ENCODE measurements around the gene POLR1A. TPM values are rescaled to one million over a fixed set of nuclear protein-coding genes. Genes with fewer than 3 reads are reported as not detected.

POLR1A gene
- total and polyA plus RNA-seq, 2 of the 13 experiments (the other 11 are each of a cell fraction or from before 2014, with no cell fraction given) = 7.2 to 39.9 TPM

DNA sequence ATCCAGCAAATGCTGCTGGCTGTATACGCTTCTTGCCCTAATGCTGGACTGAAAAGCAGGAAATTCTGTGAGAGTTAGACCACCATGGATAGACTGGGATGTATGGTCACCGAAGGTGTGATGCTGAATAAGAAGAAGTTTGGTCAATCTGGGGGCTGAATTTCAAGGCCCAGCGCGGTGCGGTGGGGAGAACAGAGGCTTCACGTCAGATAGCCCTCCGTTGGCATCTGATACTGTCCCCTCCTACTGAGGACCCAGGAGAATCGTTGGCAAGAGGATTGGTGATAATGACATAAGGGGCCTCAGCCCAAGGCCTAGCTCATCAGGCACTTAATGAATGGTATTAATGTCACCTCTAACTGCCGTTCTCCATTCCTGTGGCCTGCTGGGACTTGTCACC lies 119.6 kb downstream of the POLR1A start:
- Histone ChIP-seq H2AFZ (ENCODE audit: low read length) (no peak overlapping the region), H3K4me2 (ENCODE audit: low read depth, low read length) (no peak overlapping the region), H4K20me1 (ENCODE audit: insufficient read depth, low read length) (no peaks in the 10 kb centered on the region), H3K4me1 (ENCODE audit: insufficient read depth, low read length) (no peaks in the 10 kb centered on the region), H3K27ac (ENCODE audit: extremely low read length, insufficient read depth, low read length) (no peak overlapping the region), H3K79me2 (ENCODE audit: insufficient read depth, low read length) (no peaks in the 10 kb centered on the region), H3K9ac (ENCODE audit: insufficient read depth, low read depth, low read length) (no peak overlapping the region), H3K36me3 (replicated peaks in 1 of 2; ENCODE audit: control insufficient read depth in 1 of 2, insufficient read depth in 2 of 2, low read length in 2 of 2) (no peaks in the 10 kb centered on the region), H3K9me3 (ENCODE audit: low read length) (no peaks in the 10 kb centered on the region), H3K4me3 (replicated peaks in 1 of 3; ENCODE audit: insufficient read depth in 1 of 3, low read depth in 2 of 3, low read length in 3 of 3) (no peak overlapping the region), H3K27me3 (ENCODE audit: control insufficient read depth in 1 of 2, insufficient read depth in 2 of 2, low read length in 2 of 2) (peaks cover 0 to 34% of the 10 kb centered on the region in 2 experiments; a peak in 3 of 5 replicates)
- in situ Hi-C loops (cut with HindIII; ENCODE audit: extremely low pct_ligation_motif_present, low pct_unique_long_range_greater_than_20kb) (no loop called here), intact Hi-C loops (cut with micrococcal nuclease; ENCODE audit: unreplicated experiment) (no loop called here)
- POLR2A ChIA-PET = no interaction called here
- ATAC-seq (no peak), DNase-seq (ENCODE audit: low spot score) (no peak), FAIRE-seq (no peak)
- no peak for TF ChIP-seq CREB1 (IDR thresholded peaks at IDR 0.05)
- no peak for TF ChIP-seq CREB1 (CRISPR knock-in tag; IDR thresholded peaks at IDR 0.05)
- 61% methylated on average over 9 of the region's 9 CpGs for WGBS (ENCODE audit: low lambda C conversion rate)
- CTCF ChIA-PET (ENCODE audit: low intra/inter-chr PET ratio, low total read pairs) = no interaction called here
- BruUV-seq (replicated peaks) = no TSS peak

DNA sequence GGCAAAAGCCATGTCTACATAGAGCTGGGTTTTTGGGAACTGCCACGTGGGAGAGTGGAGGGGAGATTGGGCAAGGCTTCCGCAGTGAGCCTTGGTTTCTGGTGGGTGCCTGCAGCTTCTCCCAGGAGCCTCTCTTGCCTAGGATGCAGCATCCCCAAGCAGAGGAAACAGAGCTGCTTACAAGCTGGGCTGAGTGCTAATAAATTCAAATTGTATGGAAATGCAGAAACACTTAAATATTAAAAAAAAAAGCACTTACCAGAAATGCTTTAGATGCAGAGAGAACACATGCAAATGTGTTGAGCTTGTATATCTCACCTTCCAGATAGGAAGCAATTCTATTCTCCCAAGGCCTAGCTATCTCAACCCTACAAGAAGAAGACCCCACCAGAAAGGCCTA lies 120.9 kb downstream of the POLR1A start:
- ChIA-PET POLR2A (no interaction called here), CTCF (ENCODE audit: low intra/inter-chr PET ratio, low total read pairs) (no interaction called here)
- no peak overlapping the region for H3K27ac ChIP-seq (ENCODE audit: extremely low read length, insufficient read depth, low read length)
- DNase-seq (ENCODE audit: low spot score) = no peak
- H3K36me3 ChIP-seq (replicated peaks in 1 of 2; ENCODE audit: control insufficient read depth in 1 of 2, insufficient read depth in 2 of 2, low read length in 2 of 2) = no peaks in the 10 kb centered on the region
- FAIRE-seq = no peak
- intact Hi-C loops (cut with micrococcal nuclease; ENCODE audit: unreplicated experiment) (no loop called here), in situ Hi-C loops (cut with HindIII; ENCODE audit: extremely low pct_ligation_motif_present, low pct_unique_long_range_greater_than_20kb) (no loop called here)
- no peak overlapping the region for H3K9ac ChIP-seq (ENCODE audit: insufficient read depth, low read depth, low read length)
- BruUV-seq (replicated peaks) = no TSS peak
- H4K20me1 ChIP-seq (ENCODE audit: insufficient read depth, low read length) = no peaks in the 10 kb centered on the region
- WGBS (ENCODE audit: low lambda C conversion rate) = 20% methylated on average over 2 of the region's 2 CpGs
- H3K4me1 ChIP-seq (ENCODE audit: insufficient read depth, low read length) = no peaks in the 10 kb centered on the region
- H3K79me2 ChIP-seq (ENCODE audit: insufficient read depth, low read length) = no peaks in the 10 kb centered on the region
- no peak overlapping the region for H2AFZ ChIP-seq (ENCODE audit: low read length)
- no peaks in the 10 kb centered on the region for H3K9me3 ChIP-seq (ENCODE audit: low read length)
- H3K4me3 ChIP-seq (replicated peaks in 1 of 3; ENCODE audit: insufficient read depth in 1 of 3, low read depth in 2 of 3, low read length in 3 of 3) = no peak overlapping the region
- peaks cover 0 to 37% of the 10 kb centered on the region in 2 experiments; a peak in 3 of 5 replicates for H3K27me3 ChIP-seq (ENCODE audit: control insufficient read depth in 1 of 2, insufficient read depth in 2 of 2, low read length in 2 of 2)
- no peak for ATAC-seq
- H3K4me2 ChIP-seq (ENCODE audit: low read depth, low read length) = no peak overlapping the region
- TF ChIP-seq, protein P1, sequence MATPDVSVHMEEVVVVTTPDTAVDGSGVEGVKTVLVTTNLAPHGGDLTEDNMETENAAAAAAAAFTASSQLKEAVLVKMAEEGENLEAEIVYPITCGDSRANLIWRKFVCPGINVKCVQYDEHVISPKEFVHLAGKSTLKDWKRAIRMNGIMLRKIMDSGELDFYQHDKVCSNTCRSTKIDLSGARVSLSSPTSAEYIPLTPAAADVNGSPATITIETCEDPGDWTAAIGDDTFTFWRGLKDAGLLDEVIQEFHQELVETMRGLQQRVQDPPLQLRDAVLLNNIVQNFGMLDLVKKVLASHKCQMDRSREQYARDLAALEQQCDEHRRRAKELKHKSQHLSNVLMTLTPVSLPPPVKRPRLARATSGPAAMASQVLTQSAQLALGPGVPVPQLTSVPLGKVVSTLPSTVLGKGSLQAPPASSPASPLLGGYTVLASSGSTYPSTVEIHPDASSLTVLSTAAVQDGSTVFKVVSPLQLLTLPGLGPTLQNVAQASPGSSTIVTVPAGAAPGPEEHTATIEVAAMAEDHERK (CRISPR knock-in tag; IDR thresholded peaks at IDR 0.05; ENCODE audit: low read depth) = no peak
- TF ChIP-seq GATAD1 (CRISPR knock-in tag; IDR thresholded peaks at IDR 0.05) = no peak
- no peak for TF ChIP-seq SMAD3 (CRISPR knock-in tag; IDR thresholded peaks at IDR 0.05)
- TF ChIP-seq, protein P2, sequence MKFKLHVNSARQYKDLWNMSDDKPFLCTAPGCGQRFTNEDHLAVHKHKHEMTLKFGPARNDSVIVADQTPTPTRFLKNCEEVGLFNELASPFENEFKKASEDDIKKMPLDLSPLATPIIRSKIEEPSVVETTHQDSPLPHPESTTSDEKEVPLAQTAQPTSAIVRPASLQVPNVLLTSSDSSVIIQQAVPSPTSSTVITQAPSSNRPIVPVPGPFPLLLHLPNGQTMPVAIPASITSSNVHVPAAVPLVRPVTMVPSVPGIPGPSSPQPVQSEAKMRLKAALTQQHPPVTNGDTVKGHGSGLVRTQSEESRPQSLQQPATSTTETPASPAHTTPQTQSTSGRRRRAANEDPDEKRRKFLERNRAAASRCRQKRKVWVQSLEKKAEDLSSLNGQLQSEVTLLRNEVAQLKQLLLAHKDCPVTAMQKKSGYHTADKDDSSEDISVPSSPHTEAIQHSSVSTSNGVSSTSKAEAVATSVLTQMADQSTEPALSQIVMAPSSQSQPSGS (CRISPR knock-in tag; IDR thresholded peaks at IDR 0.05) = no peak
- TF ChIP-seq ZNF441 (CRISPR knock-in tag; IDR thresholded peaks at IDR 0.05; ENCODE audit: borderline replicate concordance) = no peak
- TF ChIP-seq, protein P3, sequence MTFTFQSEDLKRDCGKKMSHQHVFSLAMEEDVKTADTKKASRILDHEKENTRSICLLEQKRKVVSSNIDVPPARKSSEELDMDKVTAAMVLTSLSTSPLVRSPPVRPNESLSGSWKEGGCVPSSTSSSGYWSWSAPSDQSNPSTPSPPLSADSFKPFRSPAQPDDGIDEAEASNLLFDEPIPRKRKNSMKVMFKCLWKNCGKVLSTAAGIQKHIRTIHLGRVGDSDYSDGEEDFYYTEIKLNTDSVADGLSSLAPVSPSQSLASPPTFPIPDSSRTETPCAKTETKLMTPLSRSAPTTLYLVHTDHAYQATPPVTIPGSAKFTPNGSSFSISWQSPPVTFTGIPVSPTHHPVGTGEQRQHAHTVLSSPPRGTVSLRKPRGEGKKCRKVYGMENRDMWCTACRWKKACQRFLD (CRISPR knock-in tag; IDR thresholded peaks at IDR 0.05; ENCODE audit: borderline replicate concordance) = no peak
- TF ChIP-seq, protein P4, sequence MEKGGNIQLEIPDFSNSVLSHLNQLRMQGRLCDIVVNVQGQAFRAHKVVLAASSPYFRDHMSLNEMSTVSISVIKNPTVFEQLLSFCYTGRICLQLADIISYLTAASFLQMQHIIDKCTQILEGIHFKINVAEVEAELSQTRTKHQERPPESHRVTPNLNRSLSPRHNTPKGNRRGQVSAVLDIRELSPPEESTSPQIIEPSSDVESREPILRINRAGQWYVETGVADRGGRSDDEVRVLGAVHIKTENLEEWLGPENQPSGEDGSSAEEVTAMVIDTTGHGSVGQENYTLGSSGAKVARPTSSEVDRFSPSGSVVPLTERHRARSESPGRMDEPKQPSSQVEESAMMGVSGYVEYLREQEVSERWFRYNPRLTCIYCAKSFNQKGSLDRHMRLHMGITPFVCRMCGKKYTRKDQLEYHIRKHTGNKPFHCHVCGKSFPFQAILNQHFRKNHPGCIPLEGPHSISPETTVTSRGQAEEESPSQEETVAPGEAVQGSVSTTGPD (CRISPR knock-in tag; IDR thresholded peaks at IDR 0.05) = no peak
- TF ChIP-seq MTA1 (CRISPR knock-in tag; IDR thresholded peaks at IDR 0.05; ENCODE audit: borderline replicate concordance) = no peak
- TF ChIP-seq ZNF20 (CRISPR knock-in tag; IDR thresholded peaks at IDR 0.05) = no peak
- TF ChIP-seq, protein P5, sequence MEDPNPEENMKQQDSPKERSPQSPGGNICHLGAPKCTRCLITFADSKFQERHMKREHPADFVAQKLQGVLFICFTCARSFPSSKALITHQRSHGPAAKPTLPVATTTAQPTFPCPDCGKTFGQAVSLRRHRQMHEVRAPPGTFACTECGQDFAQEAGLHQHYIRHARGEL (CRISPR knock-in tag; IDR thresholded peaks at IDR 0.05) = no peak
- TF ChIP-seq KMT2B (CRISPR knock-in tag; IDR thresholded peaks at IDR 0.05) = no peak
- TF ChIP-seq, protein P6, sequence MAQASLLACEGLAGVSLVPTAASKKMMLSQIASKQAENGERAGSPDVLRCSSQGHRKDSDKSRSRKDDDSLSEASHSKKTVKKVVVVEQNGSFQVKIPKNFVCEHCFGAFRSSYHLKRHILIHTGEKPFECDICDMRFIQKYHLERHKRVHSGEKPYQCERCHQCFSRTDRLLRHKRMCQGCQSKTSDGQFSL (CRISPR knock-in tag; IDR thresholded peaks at IDR 0.05) = no peak
